Gastroesophageal sphincter (tissue), 4 donors: ENCODE data around the gene FMN2. TPM values are rescaled to one million over a fixed set of nuclear protein-coding genes. Genes with fewer than 3 reads are reported as not detected.
"Not testable (repeated sequence)": the region's sequence is repeated elsewhere in the genome, so short reads cannot be mapped to it uniquely, and the experiment has no call there.

Experiments used
- ATAC-seq: fragments of 150-250 bp; one replicate; pipeline ENCODE4 v1.9.1; 2016; ENCODE audit warnings: mild to moderate bottlenecking, moderate library complexity
- H3K27ac ChIP-seq, 4 donors: fragments of 200-600 bp; sonication (generic) in 3 of 4; 1 replicate in 3 of 4; 2 replicates in 1 of 4; pipeline ENCODE4 v1.5.1; 2016 to 2019
- H3K27me3 ChIP-seq: fragments of 200-600 bp; sonication (generic); one replicate; pipeline ENCODE4 v1.5.1; 2019
- H3K36me3 ChIP-seq, 2 donors: fragments of 200-600 bp; sonication (generic); one replicate each; pipeline ENCODE4 v1.5.1; 2019; ENCODE audit warnings: control low read depth in 1 of 2
- H3K4me1 ChIP-seq, 3 donors: fragments of 200-600 bp; sonication (generic); 1 replicate in 2 of 3; 2 replicates in 1 of 3; pipeline ENCODE4 v1.5.1; 2016 to 2019; ENCODE audit warnings: control low read depth in 2 of 3
- H3K4me3 ChIP-seq, 2 donors: fragments of 200-600 bp; sonication (generic); one replicate each; pipeline ENCODE4 v1.5.1; 2019; ENCODE audit warnings: mild to moderate bottlenecking in 1 of 2, moderate library complexity in 1 of 2
- H3K9me3 ChIP-seq, 3 donors: fragments of 200-600 bp; sonication (generic); one replicate each; pipeline ENCODE4 v1.5.1; 2017 to 2019; ENCODE audit warnings: control low read depth in 2 of 3
- EP300 ChIP-seq: sonication (generic); formaldehyde crosslinking; IDR thresholded peaks from one replicate; pipeline ENCODE4 v1.6.1; 2017; ENCODE audit warnings: antibody characterized with exemption, mild to moderate bottlenecking
- POLR2A ChIP-seq, 2 donors: fragments of 450-650 bp; IDR thresholded peaks; one replicate each; pipeline ENCODE4 v1.6.1; 2017; ENCODE audit warnings: antibody characterized with exemption in 2 of 2, mild to moderate bottlenecking in 2 of 2, moderate library complexity in 1 of 2
- POLR2AphosphoS5 ChIP-seq: sonication (generic); formaldehyde crosslinking; IDR thresholded peaks from one replicate; pipeline ENCODE4 v1.6.1; 2017; ENCODE audit warnings: antibody characterized with exemption
- WGBS, 2 donors: methylation state at CpG; one replicate each; pipeline ENCODE4 v1.1.5; 2018; ENCODE audit warnings: low coverage in 1 of 2; 5-methylcytosine and 5-hydroxymethylcytosine counted together
- total RNA-seq, 4 donors: library from RNA; depleted of rRNA; stranded (reverse); fragments of >200 nt; gene quantifications; one replicate each; pipeline ENCODE4 v1.1.0, GENCODE V29; 2016
- TF ChIP-seq, protein P1 (sequence below), 4 experiments: fragments of 200-600 bp in 2 of 4; fragments of 450-650 bp in 2 of 4; sonication (generic) in 1 of 4; IDR thresholded peaks; one replicate each; pipeline ENCODE4 v1.5.1; 2017 to 2019; ENCODE audit warnings: antibody characterized with exemption in 4 of 4, mild to moderate bottlenecking in 2 of 4, moderate library complexity in 2 of 4

Gene FMN2
- total RNA-seq, 4 donors from 2014 or later: 0.27 to 8.6 (median 2.7) TPM

DNA sequence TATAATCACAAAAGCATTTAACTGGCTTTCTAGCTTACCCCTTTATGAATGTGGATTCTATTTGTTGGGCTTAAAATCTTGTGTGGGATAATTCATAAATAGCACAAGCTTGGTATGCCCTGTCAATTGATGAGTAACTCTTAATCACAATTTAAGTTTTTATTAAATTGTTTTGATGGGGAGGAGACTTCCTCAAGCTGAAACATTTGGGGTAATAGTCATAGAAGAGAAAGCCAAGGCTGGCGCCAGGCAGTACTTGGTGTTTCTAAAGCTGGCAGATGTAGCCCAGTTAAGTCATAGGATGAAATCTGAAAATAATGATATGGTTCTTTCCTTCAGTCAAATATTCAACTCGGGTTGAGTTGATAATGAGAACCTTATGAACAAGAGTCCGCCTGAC is 167.2 kb downstream of the FMN2 start:
- Histone ChIP-seq H3K4me1 (no peaks in the 10 kb centered on the region), H3K27ac (no peak overlapping the region), H3K27me3 (no peaks in the 10 kb centered on the region), H3K4me3 (no peak overlapping the region), H3K9me3 (peaks cover 0 to 7% (median 3%) of the 10 kb centered on the region in 3 donors), H3K36me3 (no peaks in the 10 kb centered on the region)
- 66 to 78% methylated on average over 3 of the region's 3 CpGs for WGBS, 2 donors
- no peak for ATAC-seq
- TF ChIP-seq, protein P1, sequence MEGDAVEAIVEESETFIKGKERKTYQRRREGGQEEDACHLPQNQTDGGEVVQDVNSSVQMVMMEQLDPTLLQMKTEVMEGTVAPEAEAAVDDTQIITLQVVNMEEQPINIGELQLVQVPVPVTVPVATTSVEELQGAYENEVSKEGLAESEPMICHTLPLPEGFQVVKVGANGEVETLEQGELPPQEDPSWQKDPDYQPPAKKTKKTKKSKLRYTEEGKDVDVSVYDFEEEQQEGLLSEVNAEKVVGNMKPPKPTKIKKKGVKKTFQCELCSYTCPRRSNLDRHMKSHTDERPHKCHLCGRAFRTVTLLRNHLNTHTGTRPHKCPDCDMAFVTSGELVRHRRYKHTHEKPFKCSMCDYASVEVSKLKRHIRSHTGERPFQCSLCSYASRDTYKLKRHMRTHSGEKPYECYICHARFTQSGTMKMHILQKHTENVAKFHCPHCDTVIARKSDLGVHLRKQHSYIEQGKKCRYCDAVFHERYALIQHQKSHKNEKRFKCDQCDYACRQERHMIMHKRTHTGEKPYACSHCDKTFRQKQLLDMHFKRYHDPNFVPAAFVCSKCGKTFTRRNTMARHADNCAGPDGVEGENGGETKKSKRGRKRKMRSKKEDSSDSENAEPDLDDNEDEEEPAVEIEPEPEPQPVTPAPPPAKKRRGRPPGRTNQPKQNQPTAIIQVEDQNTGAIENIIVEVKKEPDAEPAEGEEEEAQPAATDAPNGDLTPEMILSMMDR (IDR thresholded peaks at IDR 0.05): no peak
- TF ChIP-seq POLR2A (IDR thresholded peaks at IDR 0.05) (no peak), POLR2AphosphoS5 (no peak), EP300 (no peak)

GRCh38 chr1:240264494-240264893 is 172.8 kb downstream of the FMN2 start:
- ATAC-seq, H3K4me1 ChIP-seq, H3K36me3 ChIP-seq, H3K4me3 ChIP-seq, H3K27me3 ChIP-seq, H3K9me3 ChIP-seq, H3K27ac ChIP-seq: not testable (repeated sequence)
- 75 to 88% methylated on average over 1 to 2 of the region's 2 CpGs for WGBS, 2 donors

GRCh38 chr1:240271081-240271480 is 179.4 kb downstream of the FMN2 start:
- WGBS, 2 donors: 52 to 58% methylated on average over 2 of the region's 2 CpGs
- TF ChIP-seq POLR2AphosphoS5 (no peak), EP300 (no peak), POLR2A (IDR thresholded peaks at IDR 0.05) (no peak)
- Histone ChIP-seq H3K36me3 (no peaks in the 10 kb centered on the region), H3K4me3 (no peak overlapping the region), H3K27me3 (no peaks in the 10 kb centered on the region), H3K27ac (no peak overlapping the region), H3K9me3 (peaks cover 0 to 11% (median 0%) of the 10 kb centered on the region in 3 donors), H3K4me1 (no peaks in the 10 kb centered on the region)
- ATAC-seq: no peak

GRCh38 chr1:240274569-240274968 is 182.9 kb downstream of the FMN2 start:
- H3K4me1 ChIP-seq: no peaks in the 10 kb centered on the region
- H3K27me3 ChIP-seq: no peaks in the 10 kb centered on the region
- no peak overlapping the region for H3K27ac ChIP-seq
- no peak overlapping the region for H3K4me3 ChIP-seq
- H3K9me3 ChIP-seq: peaks cover 0 to 5% (median 0%) of the 10 kb centered on the region in 3 donors
- ATAC-seq: no peak
- H3K36me3 ChIP-seq: no peaks in the 10 kb centered on the region
- no peak for TF ChIP-seq POLR2AphosphoS5
- no peak for TF ChIP-seq POLR2A (IDR thresholded peaks at IDR 0.05)
- TF ChIP-seq, protein P1 (IDR thresholded peaks at IDR 0.05): no peak
- WGBS, 2 donors: 69 to 72% methylated on average over 5 of the region's 5 CpGs

- ATAC-seq, H3K9me3 ChIP-seq, H3K27ac ChIP-seq, H3K36me3 ChIP-seq, H3K4me1 ChIP-seq, H3K27me3 ChIP-seq, H3K4me3 ChIP-seq: not testable (repeated sequence)
Measured at GRCh38 chr1:240275219-240275618, 183.5 kb downstream of the FMN2 start.

DNA sequence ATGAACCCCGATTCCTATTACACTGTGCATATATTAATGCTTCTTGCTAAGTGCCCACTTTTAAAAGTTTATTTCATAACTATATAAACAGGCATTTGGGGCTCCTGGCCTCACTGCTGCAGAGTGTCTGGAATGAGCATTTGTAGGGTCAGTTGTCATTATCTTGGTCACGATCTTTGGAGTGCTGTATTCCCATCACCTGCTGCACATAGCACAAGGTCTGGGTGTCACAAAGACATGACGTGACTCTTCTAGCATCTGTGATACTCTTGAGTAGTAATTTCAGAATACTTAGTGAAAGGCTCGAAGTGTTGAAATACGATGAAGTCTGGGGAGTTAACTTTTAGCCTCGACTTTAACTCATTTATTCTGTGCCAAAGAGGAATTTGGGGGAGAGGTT is 186.4 kb downstream of the FMN2 start:
- Histone ChIP-seq H3K4me1 (no peaks in the 10 kb centered on the region), H3K9me3 (no peaks in the 10 kb centered on the region), H3K27me3 (no peaks in the 10 kb centered on the region), H3K36me3 (no peaks in the 10 kb centered on the region), H3K4me3 (no peak overlapping the region), H3K27ac (no peak overlapping the region)
- WGBS, 2 donors: 69 to 91% methylated on average over 6 of the region's 6 CpGs
- no peak for TF ChIP-seq POLR2A (IDR thresholded peaks at IDR 0.05)
- TF ChIP-seq EP300: no peak
- no peak for TF ChIP-seq POLR2AphosphoS5
- TF ChIP-seq, protein P1 (IDR thresholded peaks at IDR 0.05): no peak
- no peak for ATAC-seq
